ENCODE measurements around the gene SLC8A3. TPM values are rescaled to one million over a fixed set of nuclear protein-coding genes. Genes with fewer than 3 reads are reported as not detected.

The SLC8A3 gene
- total and polyA plus RNA-seq, 9 of the 15 experiments (the other 6 are each of a cell fraction or from before 2014, with no cell fraction given) = not detected

DNA sequence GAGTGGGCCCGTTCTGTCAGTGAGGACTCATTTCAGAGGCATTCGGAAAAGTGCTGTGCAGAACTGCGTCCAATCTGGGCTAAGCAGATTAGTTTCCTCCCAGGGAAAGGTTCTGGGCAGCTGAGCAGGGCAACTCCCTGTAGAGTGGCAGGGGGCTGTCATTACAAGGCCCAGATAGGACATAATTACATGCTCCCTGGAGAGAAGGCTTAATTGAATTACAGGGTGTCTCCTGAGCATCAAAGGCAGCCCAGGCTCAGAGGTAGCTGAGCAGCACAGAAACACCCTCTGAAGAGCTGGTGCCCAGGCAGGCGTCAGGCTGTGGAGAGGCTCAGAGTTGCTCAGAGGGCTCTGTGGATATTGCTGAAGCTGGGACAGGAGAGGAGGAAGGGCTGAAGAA, 36.0 kb downstream of the SLC8A3 start:
- no peaks in the 10 kb centered on the region for H3K9me3 ChIP-seq (replicated peaks; ENCODE audit: control insufficient read depth, insufficient read depth, low read depth, low read length)
- H3K9me1 ChIP-seq (ENCODE audit: control insufficient read depth, insufficient read depth, low read length) = no peaks in the 10 kb centered on the region
- H3K79me2 ChIP-seq (ENCODE audit: control insufficient read depth, insufficient read depth, low read length) = no peaks in the 10 kb centered on the region
- no peak overlapping the region for H3K4me2 ChIP-seq (ENCODE audit: insufficient read depth, low read length)
- ChIA-PET POLR2A (no interaction called here), CTCF (ENCODE audit: low intra/inter-chr PET ratio) (no interaction called here)
- no peak for ATAC-seq
- H4K20me1 ChIP-seq (replicated peaks; ENCODE audit: control insufficient read depth, insufficient read depth, low read length) = no peaks in the 10 kb centered on the region
- peaks cover 0 to 6% of the 10 kb centered on the region in 2 experiments; a peak in 1 of 5 replicates for H3K27me3 ChIP-seq (ENCODE audit: control insufficient read depth in 2 of 2, insufficient read depth in 2 of 2, low read length in 2 of 2)
- WGBS (ENCODE audit: insufficient coverage, low coverage, missing lambda C conversion rate) = 0% methylated on average over 3 of the region's 4 CpGs
- no peak for FAIRE-seq
- no peak overlapping the region for H3K9ac ChIP-seq (ENCODE audit: insufficient read depth in 1 of 2, low read depth in 2 of 2, low read length in 2 of 2)
- no peak overlapping the region for H3K27ac ChIP-seq (ENCODE audit: extremely low read depth, low read depth, low read length)
- no peak for DNase-seq (ENCODE audit: extremely low read depth in 1 of 4, low spot score in 3 of 4)
- in situ Hi-C loops (cut with MboI) = no loop called here
- no TSS peak for BruUV-seq (replicated peaks)
- H3K36me3 ChIP-seq (ENCODE audit: control insufficient read depth, insufficient read depth, low read length) = no peaks in the 10 kb centered on the region
- TF ChIP-seq ZNF717 (CRISPR knock-in tag; IDR thresholded peaks at IDR 0.05) = no peak
- TF ChIP-seq IRF2 (CRISPR knock-in tag; IDR thresholded peaks at IDR 0.05) = no peak
- no peak for TF ChIP-seq ZBTB9 (CRISPR knock-in tag; IDR thresholded peaks at IDR 0.05)
- TF ChIP-seq MTA3 (IDR thresholded peaks at IDR 0.05; ENCODE audit: borderline replicate concordance) = no peak
- TF ChIP-seq ZNF561 (CRISPR knock-in tag; conservative IDR thresholded peaks at IDR 0.05) = no peak
- no peak for TF ChIP-seq NCOA6 (IDR thresholded peaks at IDR 0.05)
- TF ChIP-seq, protein P1, sequence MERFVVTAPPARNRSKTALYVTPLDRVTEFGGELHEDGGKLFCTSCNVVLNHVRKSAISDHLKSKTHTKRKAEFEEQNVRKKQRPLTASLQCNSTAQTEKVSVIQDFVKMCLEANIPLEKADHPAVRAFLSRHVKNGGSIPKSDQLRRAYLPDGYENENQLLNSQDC (CRISPR knock-in tag; IDR thresholded peaks at IDR 0.05) = no peak
- no peak for TF ChIP-seq HBP1 (CRISPR knock-in tag; IDR thresholded peaks at IDR 0.05)
- no peak for TF ChIP-seq EWSR1 (IDR thresholded peaks at IDR 0.05; ENCODE audit: borderline replicate concordance, low read depth, partially characterized antibody)
- no peak for TF ChIP-seq HSF4 (CRISPR knock-in tag; IDR thresholded peaks at IDR 0.05; ENCODE audit: borderline replicate concordance)
- no peak for TF ChIP-seq MYNN (IDR thresholded peaks at IDR 0.05)
- no peak for TF ChIP-seq MYNN (CRISPR knock-in tag; IDR thresholded peaks at IDR 0.05)
- TF ChIP-seq ZNF124 (CRISPR knock-in tag; IDR thresholded peaks at IDR 0.05) = no peak
- TF ChIP-seq TARDBP (IDR thresholded peaks at IDR 0.05) = no peak
- TF ChIP-seq TFAM (CRISPR knock-in tag; conservative IDR thresholded peaks at IDR 0.05) = no peak
- TF ChIP-seq SUPT5H (IDR thresholded peaks at IDR 0.05) = no peak
- no peak for TF ChIP-seq E2F3 (CRISPR knock-in tag; IDR thresholded peaks at IDR 0.05)
- TF ChIP-seq ZNF592 (IDR thresholded peaks at IDR 0.05) = no peak
- TF ChIP-seq HDAC8 (tag; IDR thresholded peaks at IDR 0.05) = no peak
- H3K4me3 ChIP-seq = no peak overlapping the region
- H2AFZ ChIP-seq (ENCODE audit: low read depth, low read length) = no peak overlapping the region
- intact Hi-C loops (cut with micrococcal nuclease) = no loop called here
- no peaks in the 10 kb centered on the region for H3K4me1 ChIP-seq (replicated peaks in 1 of 2; ENCODE audit: control insufficient read depth in 2 of 2, insufficient read depth in 2 of 2, low read length in 2 of 2)
